A549 (cell line): ENCODE results near the gene MACROH2A2. TPM values are rescaled to one million over a fixed set of nuclear protein-coding genes. Genes with fewer than 3 reads are reported as not detected.
A peak's percentile ranks its signal among the peaks of the same experiment; 100 is the strongest.

Experiments used
- ATAC-seq, 2 experiments: fragments of 200-7000 bp in 1 of 2; fragments of >200 bp in 1 of 2; cut with Nextera tagmentation in 1 of 2; cut with Tn5 transposase in 1 of 2; 3 replicates each; pipeline versions ENCODE4 v1.8.0 to v1.9.1; 2018 to 2020; ENCODE audit warnings: mild to moderate bottlenecking in 1 of 2, moderate library complexity in 1 of 2
- CTCF ChIA-PET: fragments of 300-600 bp; sonication (Branson Sonifier 250); formaldehyde crosslinking; extraction: SDS; loops from one replicate; lab custom pipeline; 2021; ENCODE audit warnings: antibody characterized with exemption, inconsistent platforms; lab: Yijun Ruan, JAX
- POLR2A ChIA-PET: fragments of 350-600 bp; formaldehyde crosslinking; extraction: SDS; loops from one replicate; lab custom pipeline; 2021; ENCODE audit warnings: antibody characterized with exemption, inconsistent platforms; lab: Yijun Ruan, JAX
- DNase-seq, 2 experiments: peaks; one replicate each; pipeline versions ENCODE4 v3.0.0 to v3.0.0-alpha.2; 2011 to 2016; ENCODE audit warnings: low read depth in 1 of 2, low spot score in 1 of 2
- FAIRE-seq: peaks from 2 replicates; lab custom pipeline; 2011; peaks lifted over from hg19 to GRCh38; lab: Jason Lieb, UNC
- H3K27ac ChIP-seq, 2 experiments: fragments of >200 bp; sonication (Bioruptor Twin); formaldehyde crosslinking; 3 replicates each; pipeline ENCODE4 v1.5.1; 2016 to 2017
- H3K4me1 ChIP-seq: fragments of >200 bp; sonication (Bioruptor Twin); formaldehyde crosslinking; 3 replicates; pipeline ENCODE4 v1.6.1; 2016
- H3K4me2 ChIP-seq: fragments of >200 bp; sonication (Bioruptor Twin); formaldehyde crosslinking; 3 replicates; pipeline ENCODE4 v1.6.1; 2016
- H3K4me3 ChIP-seq: fragments of >200 bp; sonication (Bioruptor Twin); formaldehyde crosslinking; 3 replicates; pipeline ENCODE4 v1.5.1; 2016
- H3K9me3 ChIP-seq: fragments of >200 bp; sonication (Bioruptor Twin); formaldehyde crosslinking; 3 replicates; pipeline ENCODE4 v1.6.1; 2016
- CEBPB ChIP-seq, 2 experiments: fragments of >200 bp in 1 of 2; sonication (Bioruptor Twin) in 1 of 2; formaldehyde crosslinking in 1 of 2; IDR thresholded peaks; 2 replicates each; pipeline ENCODE4 v1.6.1; 2012 to 2016
- CHD2 ChIP-seq: fragments of 150-350 bp; IDR thresholded peaks from 2 replicates; pipeline ENCODE4 v1.6.1; 2014; ENCODE audit warnings: low read length; ENCODE audit not compliant: partially characterized antibody
- E2F6 ChIP-seq: IDR thresholded peaks from 2 replicates; pipeline ENCODE4 v1.6.1; 2012; ENCODE audit warnings: low read depth, borderline replicate concordance
- ESRRA ChIP-seq: fragments of 150-350 bp; IDR thresholded peaks from 2 replicates; pipeline ENCODE4 v1.6.1; 2014; ENCODE audit warnings: mild to moderate bottlenecking, low read length, borderline replicate concordance
- FOSB ChIP-seq: fragments of 250-450 bp; sonication (Bioruptor Pico); IDR thresholded peaks from 2 replicates; pipeline ENCODE4 v1.5.0; 2020; ENCODE audit warnings: mild to moderate bottlenecking, moderate library complexity
- HEYL ChIP-seq: fragments of 250-450 bp; sonication (Bioruptor Pico); IDR thresholded peaks from 2 replicates; pipeline ENCODE4 v1.8.0; 2021; ENCODE audit warnings: mild to moderate bottlenecking, moderate library complexity
- KDM5A ChIP-seq: fragments of 200-600 bp; sonication (generic); IDR thresholded peaks from 2 replicates; pipeline ENCODE4 v1.6.1; 2016; ENCODE audit warnings: antibody characterized with exemption, mild to moderate bottlenecking
- MYC ChIP-seq: IDR thresholded peaks from 2 replicates; pipeline ENCODE4 v1.6.1; 2012; ENCODE audit warnings: mild to moderate bottlenecking, inconsistent platforms, low read length, improper control_type of control experiment, borderline replicate concordance
- NPAS2 ChIP-seq: fragments of 250-450 bp; sonication (Bioruptor Pico); IDR thresholded peaks from 2 replicates; pipeline ENCODE4 v1.8.0; 2022; ENCODE audit warnings: mild to moderate bottlenecking, moderate library complexity, borderline replicate concordance
- POLR2AphosphoS2 ChIP-seq: conservative IDR thresholded peaks from 2 replicates; pipeline ENCODE4 v1.6.1; 2012; ENCODE audit warnings: low read length, improper control_type of control experiment, inconsistent platforms
- USF2 ChIP-seq: fragments of 450-650 bp; IDR thresholded peaks from 2 replicates; pipeline ENCODE4 v1.6.1; 2014; ENCODE audit warnings: antibody characterized with exemption
- ZC3H11A ChIP-seq: fragments of 450-650 bp; IDR thresholded peaks from 2 replicates; pipeline ENCODE4 v1.6.1; 2014; ENCODE audit warnings: antibody characterized with exemption, mild to moderate bottlenecking
- ZFP36 ChIP-seq: fragments of 450-650 bp; IDR thresholded peaks from 2 replicates; pipeline ENCODE4 v1.6.1; 2014; ENCODE audit warnings: borderline replicate concordance; ENCODE audit not compliant: partially characterized antibody
- WGBS: methylation state at CpG from one replicate; pipeline ENCODE4 v1.1.6; 2017; ENCODE audit errors: missing lambda C conversion rate; 5-methylcytosine and 5-hydroxymethylcytosine counted together
- polyA plus RNA-seq, 4 experiments: library from polyadenylated mRNA; depleted of rRNA in 3 of 4; stranded (reverse); fragments of >200 nt; fragmentation: RNase III in 1 of 4; extraction: RNeasy Plus Mini Kit Qiagen cat#74134 plus additional on column Dnase treatment in 1 of 4; gene quantifications; 2 replicates in 3 of 4; 3 replicates in 1 of 4; pipeline ENCODE4 v1.2.3, GENCODE V29; 2011 to 2017
- TF ChIP-seq, protein P1 (sequence below): fragments of 250-450 bp; sonication (Bioruptor Pico); IDR thresholded peaks from 2 replicates; pipeline ENCODE4 v1.5.0; 2020; ENCODE audit warnings: low read depth, mild to moderate bottlenecking, moderate library complexity

The MACROH2A2 gene
- polyA plus RNA-seq, 2 of the 4 experiments (the other 2 are of a cell fraction), result 22.2 to 29.6 TPM

DNA sequence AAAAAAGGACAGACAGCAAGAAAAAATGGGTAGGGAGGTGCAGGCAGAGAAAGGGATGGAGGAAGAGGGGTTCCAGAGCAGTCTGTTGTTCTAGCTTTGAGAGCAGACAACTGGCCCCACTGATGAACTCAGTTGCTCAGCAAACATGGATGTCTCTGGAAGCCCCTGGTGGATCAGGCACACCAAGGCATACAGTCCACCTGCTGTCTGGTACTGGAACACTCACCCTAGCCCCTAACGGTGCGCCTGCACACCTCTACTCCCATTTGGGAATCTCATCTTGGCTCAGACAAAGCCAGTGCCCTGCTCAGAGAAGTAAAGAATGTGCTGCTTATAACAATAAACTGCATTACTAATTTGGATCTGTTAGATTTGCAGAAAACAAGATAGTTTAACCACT lies 7.7 kb downstream of the MACROH2A2 start:
- ChIA-PET POLR2A (no interaction called here), CTCF (interaction anchor here (0.6 to 1.4 kb wide), 2 partner anchors 103 to 214 kb away, joined by 3 to 4 read pairs; no protein-coding TSS in a partner anchor)
- DNase-seq, result peak in 1 of 2 experiments; percentile 27
- TF ChIP-seq ESRRA (no peak), HEYL (CRISPR knock-in tag) (no peak), NPAS2 (CRISPR knock-in tag) (no peak), E2F6 (no peak), USF2 (no peak)
- FAIRE-seq, result no peak
- WGBS, result 89% methylated on average over 2 of the region's 2 CpGs
- no peak overlapping the region for H3K27ac ChIP-seq
- H3K9me3 ChIP-seq, result no peaks in the 10 kb centered on the region
- H3K4me3 ChIP-seq, result no peak overlapping the region
- peak; percentile 70 to 75; a peak in 5 of 6 replicates for ATAC-seq
- no peaks in the 10 kb centered on the region for H3K4me1 ChIP-seq
- no peak overlapping the region for H3K4me2 ChIP-seq

GRCh38 chr10:70063418-70064098 lies 10.9 kb downstream of the MACROH2A2 start:
- no peaks in the 10 kb centered on the region for H3K9me3 ChIP-seq
- no peak for TF ChIP-seq CHD2
- no peak for TF ChIP-seq CEBPB (IDR thresholded peaks at IDR 0.05)
- TF ChIP-seq FOSB, result no peak
- TF ChIP-seq, protein P1, sequence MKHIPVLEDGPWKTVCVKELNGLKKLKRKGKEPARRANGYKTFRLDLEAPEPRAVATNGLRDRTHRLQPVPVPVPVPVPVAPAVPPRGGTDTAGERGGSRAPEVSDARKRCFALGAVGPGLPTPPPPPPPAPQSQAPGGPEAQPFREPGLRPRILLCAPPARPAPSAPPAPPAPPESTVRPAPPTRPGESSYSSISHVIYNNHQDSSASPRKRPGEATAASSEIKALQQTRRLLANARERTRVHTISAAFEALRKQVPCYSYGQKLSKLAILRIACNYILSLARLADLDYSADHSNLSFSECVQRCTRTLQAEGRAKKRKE (CRISPR knock-in tag), result no peak
- TF ChIP-seq ZFP36, result no peak
- TF ChIP-seq, all 56 proteins: peak for 0
- no peak for ATAC-seq
- Histone ChIP-seq H3K4me3 (no peak overlapping the region), H3K27ac (no peak overlapping the region), H3K4me2 (no peak overlapping the region), H3K4me1 (no peaks in the 10 kb centered on the region)
- DNase-seq, result no peak
- CTCF ChIA-PET, result interaction anchor here (0.8 to 1.7 kb wide), 4 partner anchors 42 to 149 kb away, joined by 3 to 6 read pairs (median 4); no protein-coding TSS in a partner anchor
- WGBS, result 94% methylated on average over 10 of the region's 10 CpGs
- POLR2A ChIA-PET, result no interaction called here
- no peak for FAIRE-seq

DNA sequence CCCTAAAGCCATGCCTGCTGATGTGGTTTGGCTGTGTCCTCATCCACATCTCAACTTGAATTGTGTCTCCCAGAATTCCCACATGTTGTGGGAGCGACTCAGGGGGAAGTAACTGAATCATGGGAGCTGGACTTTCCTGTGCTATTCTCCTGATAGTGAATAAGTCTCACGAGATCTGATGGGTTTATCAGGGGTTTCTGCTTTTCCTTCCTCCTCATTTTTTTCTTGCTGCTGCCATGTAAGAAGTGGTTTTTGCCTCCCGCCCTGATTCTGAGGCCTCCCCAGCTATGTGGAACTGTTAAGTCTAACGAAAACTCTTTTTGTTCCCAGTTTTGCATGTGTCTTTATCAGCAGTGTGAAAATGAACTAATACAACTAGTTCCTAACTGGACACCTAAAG lies 11.8 kb downstream of the MACROH2A2 start:
- no peak for FAIRE-seq
- WGBS, result 84% methylated on average over 4 of the region's 4 CpGs

DNA sequence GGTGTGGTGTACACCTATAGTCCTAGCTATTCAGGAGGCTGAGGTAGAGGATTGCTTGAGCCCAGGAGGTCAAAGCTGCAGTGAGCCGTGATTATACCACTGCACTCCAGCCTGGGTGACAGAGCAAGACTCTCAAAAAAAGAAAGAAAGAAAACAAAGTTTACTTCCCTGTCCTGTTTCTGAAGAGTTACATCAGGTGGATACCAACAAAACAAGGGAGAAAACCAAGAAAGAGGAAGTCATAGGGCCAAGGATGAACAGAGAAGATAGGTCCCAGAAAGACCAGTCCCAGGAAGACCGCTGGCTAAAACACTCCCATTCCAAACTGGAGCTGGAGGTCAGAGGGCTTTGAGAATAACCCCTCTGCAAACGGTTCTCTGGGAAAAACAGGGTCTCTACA lies 13.5 kb downstream of the MACROH2A2 start:
- FAIRE-seq (no peak), ATAC-seq (no peak), DNase-seq (no peak)
- Histone ChIP-seq H3K9me3 (no peaks in the 10 kb centered on the region), H3K4me3 (no peak overlapping the region), H3K27ac (no peak overlapping the region), H3K4me1 (no peaks in the 10 kb centered on the region), H3K4me2 (no peak overlapping the region)
- WGBS, result 71% methylated on average over 3 of the region's 3 CpGs
- ChIA-PET CTCF (interaction anchor here (1.4 to 2.1 kb wide), 2 partner anchors 11 to 13 kb away, joined by 5 to 8 read pairs; partner anchors contain the start of gene MACROH2A2), POLR2A (no interaction called here)
- TF ChIP-seq MYC, result no peak

More for the DNA sequence above, 11.8 kb downstream of the MACROH2A2 start:
- Histone ChIP-seq H3K4me1 (no peaks in the 10 kb centered on the region), H3K9me3 (no peaks in the 10 kb centered on the region), H3K27ac (no peak overlapping the region), H3K4me2 (no peak overlapping the region), H3K4me3 (no peak overlapping the region)
- DNase-seq (no peak), ATAC-seq (no peak)
- POLR2A ChIA-PET, result no interaction called here
- TF ChIP-seq KDM5A (no peak), POLR2AphosphoS2 (no peak), ZC3H11A (no peak)
- CTCF ChIA-PET, result interaction anchor here (1.2 to 1.7 kb wide), 2 partner anchors 42 to 52 kb away, joined by 3 to 6 read pairs; no protein-coding TSS in a partner anchor
